T-helper 1 cell treated with Interleukin-12 subunit alpha and Interleukin-12 subunit beta and Interleukin-4 antibody, amounts not matched to agents 30 μg/mL and 1 μg/mL, for 36 hours (primary cell): ENCODE data around the gene MTA3.
"Not testable (repeated sequence)": the region's sequence is repeated elsewhere in the genome, so short reads cannot be mapped to it uniquely, and the experiment has no call there.

Experiments
- H3K27ac Mint-ChIP-seq: one replicate; pipeline ENCODE4 v1.8.0; 2021; ENCODE audit warnings: mild to moderate bottlenecking, mixed read lengths
- H3K27me3 Mint-ChIP-seq: one replicate; pipeline ENCODE4 v1.8.0; 2021; ENCODE audit warnings: low read depth, mixed read lengths
- H3K36me3 Mint-ChIP-seq: one replicate; pipeline ENCODE4 v1.8.0; 2021; ENCODE audit warnings: low read depth, mixed read lengths
- H3K4me1 Mint-ChIP-seq: one replicate; pipeline ENCODE4 v1.8.0; 2021; ENCODE audit warnings: low read depth, mixed read lengths
- H3K4me3 Mint-ChIP-seq: one replicate; pipeline ENCODE4 v1.8.0; 2021; ENCODE audit warnings: mild to moderate bottlenecking, moderate library complexity, mixed read lengths
- H3K9me3 Mint-ChIP-seq: one replicate; pipeline ENCODE4 v1.8.0; 2021; ENCODE audit warnings: mixed read lengths

Gene MTA3

GRCh38 chr2:42557306-42557705 is 11.1 kb upstream of the MTA3 start:
- no peaks in the 10 kb centered on the region for H3K4me1 Mint-ChIP-seq
- no peaks in the 10 kb centered on the region for H3K36me3 Mint-ChIP-seq
- H3K27me3 Mint-ChIP-seq = peaks cover 4% of the 10 kb centered on the region
- no peaks in the 10 kb centered on the region for H3K9me3 Mint-ChIP-seq
- no peak overlapping the region for H3K4me3 Mint-ChIP-seq
- no peak overlapping the region for H3K27ac Mint-ChIP-seq

DNA sequence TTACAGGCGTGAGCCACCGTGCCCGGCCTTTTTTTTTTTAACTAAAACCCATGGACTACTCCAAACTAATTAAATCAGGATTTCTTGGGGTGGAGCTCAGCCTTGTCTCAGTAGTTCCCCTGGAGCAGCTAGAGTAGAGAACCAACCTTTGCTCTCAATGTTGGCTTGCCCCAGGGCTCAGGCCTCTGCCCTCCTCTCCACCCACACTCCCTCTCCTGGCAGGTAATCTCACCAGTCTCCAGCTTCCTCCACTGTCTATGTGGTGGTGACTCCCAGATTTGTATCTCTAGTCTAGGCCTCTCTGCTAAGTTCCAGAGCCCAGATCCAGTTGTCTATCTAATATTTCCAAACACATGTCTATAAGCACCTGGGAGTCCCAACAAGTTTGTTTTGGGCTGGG is 9.6 kb upstream of the MTA3 start:
- no peak overlapping the region for H3K27ac Mint-ChIP-seq
- no peak overlapping the region for H3K4me3 Mint-ChIP-seq
- no peaks in the 10 kb centered on the region for H3K36me3 Mint-ChIP-seq
- H3K9me3 Mint-ChIP-seq = no peaks in the 10 kb centered on the region
- no peaks in the 10 kb centered on the region for H3K4me1 Mint-ChIP-seq
- peaks cover 8% of the 10 kb centered on the region for H3K27me3 Mint-ChIP-seq

DNA sequence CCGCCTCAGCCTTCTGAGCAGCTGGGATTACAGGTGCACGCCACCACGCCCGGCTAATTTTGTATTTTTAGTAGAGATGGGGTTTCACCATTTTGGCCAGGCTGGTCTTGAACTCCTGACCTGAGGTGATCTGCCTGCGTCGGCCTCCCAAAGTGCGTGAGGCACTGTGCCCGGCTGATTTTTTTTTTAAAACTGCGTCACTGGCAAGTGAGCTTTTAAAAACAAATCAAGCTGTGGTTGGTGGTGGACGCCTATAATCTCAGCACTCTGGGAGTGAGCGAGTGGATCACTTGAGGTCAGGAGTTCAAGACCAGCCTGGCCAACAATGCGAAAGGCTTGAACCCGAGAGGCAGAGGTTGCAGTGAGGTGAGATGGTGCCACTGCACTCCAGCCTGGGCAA is 8.3 kb upstream of the MTA3 start:
- H3K4me3 Mint-ChIP-seq, H3K27ac Mint-ChIP-seq, H3K9me3 Mint-ChIP-seq, H3K36me3 Mint-ChIP-seq, H3K27me3 Mint-ChIP-seq, H3K4me1 Mint-ChIP-seq: not testable (repeated sequence)

- Mint-ChIP-seq H3K9me3 (no peaks in the 10 kb centered on the region), H3K27ac (no peak overlapping the region), H3K36me3 (no peaks in the 10 kb centered on the region), H3K4me3 (no peak overlapping the region), H3K4me1 (no peaks in the 10 kb centered on the region), H3K27me3 (peaks cover 4% of the 10 kb centered on the region)
Measured at GRCh38 chr2:42560899-42561298, 7.5 kb upstream of the MTA3 start.

DNA sequence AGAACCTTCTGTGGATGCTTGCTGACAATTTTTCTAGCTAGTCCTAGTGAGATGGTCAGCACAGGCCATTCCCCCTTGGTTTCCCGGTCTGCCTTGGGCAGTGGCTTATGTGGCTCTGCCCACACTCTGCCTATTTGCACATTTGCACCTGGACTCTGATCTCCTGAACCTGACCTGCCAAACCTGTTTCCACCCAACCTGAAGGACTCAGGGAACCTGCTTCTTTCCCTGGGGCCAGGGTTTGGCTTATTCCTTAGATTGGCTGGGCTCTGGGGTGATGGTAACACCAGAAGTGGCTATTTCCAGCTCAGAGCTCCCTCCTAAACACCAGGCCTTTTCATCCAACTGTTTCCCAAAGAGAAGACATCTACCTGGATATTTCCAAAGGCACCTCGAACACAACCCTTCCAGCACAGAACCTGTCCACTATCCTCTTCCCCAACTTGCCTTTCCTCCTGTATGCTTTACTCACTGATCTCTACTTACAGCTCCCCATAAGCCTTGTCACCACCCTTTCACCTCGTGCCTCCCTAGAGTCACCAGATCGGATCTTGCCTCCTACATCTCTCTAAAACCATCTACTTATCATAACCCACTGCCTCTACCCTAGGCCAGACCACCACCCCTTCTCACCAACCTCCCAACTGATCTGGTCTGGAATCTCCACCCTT is 5.8 kb upstream of the MTA3 start:
- H3K27me3 Mint-ChIP-seq = peaks cover 8% of the 10 kb centered on the region
- no peaks in the 10 kb centered on the region for H3K9me3 Mint-ChIP-seq
- H3K36me3 Mint-ChIP-seq = no peaks in the 10 kb centered on the region
- H3K4me1 Mint-ChIP-seq = peaks cover 12% of the 10 kb centered on the region
- H3K4me3 Mint-ChIP-seq = no peak overlapping the region
- no peak overlapping the region for H3K27ac Mint-ChIP-seq

- peaks cover 21% of the 10 kb centered on the region for H3K4me1 Mint-ChIP-seq
- H3K27me3 Mint-ChIP-seq = peaks cover 8% of the 10 kb centered on the region
- peaks cover 5% of the 10 kb centered on the region for H3K36me3 Mint-ChIP-seq
- no peak overlapping the region for H3K4me3 Mint-ChIP-seq
- H3K9me3 Mint-ChIP-seq = no peaks in the 10 kb centered on the region
- H3K27ac Mint-ChIP-seq = no peak overlapping the region
Measured at GRCh38 chr2:42566025-42566424, 2.4 kb upstream of the MTA3 start.

- Mint-ChIP-seq H3K9me3 (no peaks in the 10 kb centered on the region), H3K36me3 (peaks cover 5% of the 10 kb centered on the region), H3K27ac (no peak overlapping the region), H3K4me3 (peak overlapping the region; percentile 77), H3K27me3 (peaks cover 8% of the 10 kb centered on the region), H3K4me1 (peaks cover 21% of the 10 kb centered on the region)
Measured at GRCh38 chr2:42566837-42567321, 1.6 kb upstream of the MTA3 start.

DNA sequence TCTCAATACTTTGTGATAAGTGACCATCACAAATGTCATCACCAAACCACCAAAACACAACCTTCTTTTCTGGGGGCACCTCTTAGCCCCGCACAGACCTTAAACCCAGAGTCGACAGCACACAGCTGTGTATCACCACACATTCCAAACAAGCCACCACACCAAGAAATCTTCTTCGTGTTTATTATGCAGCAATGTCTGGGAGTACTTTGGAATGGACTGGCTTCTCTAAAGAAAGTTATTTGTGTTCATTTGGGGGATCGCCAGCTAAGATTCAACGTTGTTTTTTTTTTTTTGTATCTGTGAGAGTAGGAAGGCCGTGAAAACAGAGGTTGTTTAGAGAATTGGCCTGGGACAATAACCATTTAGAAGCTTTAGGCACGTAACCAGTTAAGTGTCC is 1.1 kb upstream of the MTA3 start:
- H3K27me3 Mint-ChIP-seq = peaks cover 8% of the 10 kb centered on the region
- peaks cover 21% of the 10 kb centered on the region for H3K4me1 Mint-ChIP-seq
- no peaks in the 10 kb centered on the region for H3K9me3 Mint-ChIP-seq
- peak overlapping the region; percentile 77 for H3K4me3 Mint-ChIP-seq
- peaks cover 5% of the 10 kb centered on the region for H3K36me3 Mint-ChIP-seq
- H3K27ac Mint-ChIP-seq = peak overlapping the region; percentile 32

GRCh38 chr2:42567806-42568400 is 529 bp upstream of the MTA3 start:
- Mint-ChIP-seq H3K9me3 (no peaks in the 10 kb centered on the region), H3K27me3 (peaks cover 5% of the 10 kb centered on the region), H3K4me1 (peaks cover 21% of the 10 kb centered on the region), H3K27ac (peak overlapping the region; percentile 77), H3K36me3 (peaks cover 5% of the 10 kb centered on the region), H3K4me3 (peak overlapping the region; percentile 77)

- Mint-ChIP-seq H3K9me3 (no peaks in the 10 kb centered on the region), H3K27ac (peak overlapping the region; percentile 83)
Measured at GRCh38 chr2:42569116-42569711, 782 bp downstream of the MTA3 start.

GRCh38 chr2:42569883-42570282 is 1.5 kb downstream of the MTA3 start:
- peaks cover 5% of the 10 kb centered on the region for H3K36me3 Mint-ChIP-seq
- H3K27me3 Mint-ChIP-seq = peaks cover 5% of the 10 kb centered on the region
- peak overlapping the region; percentile 83 for H3K27ac Mint-ChIP-seq
- H3K4me1 Mint-ChIP-seq = peaks cover 21% of the 10 kb centered on the region
- no peaks in the 10 kb centered on the region for H3K9me3 Mint-ChIP-seq
- peak overlapping the region; percentile 90 for H3K4me3 Mint-ChIP-seq

More at GRCh38 chr2:42569116-42569711, 782 bp downstream of the MTA3 start:
- Mint-ChIP-seq H3K4me3 (peak overlapping the region; percentile 90), H3K27me3 (peaks cover 5% of the 10 kb centered on the region), H3K4me1 (peaks cover 21% of the 10 kb centered on the region), H3K36me3 (peaks cover 5% of the 10 kb centered on the region)

DNA sequence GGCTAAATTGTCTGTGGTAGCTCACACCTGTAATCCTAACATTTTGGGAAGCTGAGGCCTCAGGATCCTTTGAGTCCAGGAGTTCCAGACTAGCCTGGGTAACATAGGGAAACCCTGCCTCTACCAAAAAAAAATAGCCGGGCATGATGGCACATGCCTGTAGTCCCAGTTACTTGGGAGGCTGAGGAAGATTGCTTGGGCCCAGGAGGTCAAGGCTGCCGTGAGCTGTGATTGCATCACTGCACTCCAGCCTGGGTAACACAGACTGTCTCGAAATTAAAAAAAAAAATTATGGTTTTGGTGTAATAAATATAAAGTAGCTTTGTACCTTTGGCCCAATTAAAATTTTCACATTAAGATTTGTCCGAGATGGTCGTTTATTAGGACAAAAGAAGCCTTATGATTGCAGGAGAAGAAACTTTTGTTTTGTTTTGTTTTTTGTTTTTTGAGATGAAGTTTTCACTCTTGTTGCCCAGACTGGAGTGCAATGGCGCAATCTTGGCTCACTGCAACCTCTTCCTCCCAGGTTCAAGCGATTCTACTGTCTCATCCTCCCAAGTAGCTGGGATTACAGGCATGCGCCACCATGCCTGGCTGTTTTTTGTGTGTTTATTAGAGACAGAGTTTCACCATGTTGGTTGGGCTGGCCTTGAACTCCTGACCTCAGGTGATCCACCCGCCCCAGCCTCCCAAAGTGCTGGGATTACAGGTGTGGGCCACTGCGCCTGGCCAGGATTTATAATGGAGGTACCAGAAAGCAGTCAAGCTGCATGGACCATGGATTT is 4.1 kb downstream of the MTA3 start:
- H3K36me3 Mint-ChIP-seq = peaks cover 10% of the 10 kb centered on the region
- H3K27ac Mint-ChIP-seq = no peak overlapping the region
- no peak overlapping the region for H3K4me3 Mint-ChIP-seq
- no peaks in the 10 kb centered on the region for H3K9me3 Mint-ChIP-seq
- no peaks in the 10 kb centered on the region for H3K27me3 Mint-ChIP-seq
- H3K4me1 Mint-ChIP-seq = peaks cover 21% of the 10 kb centered on the region

GRCh38 chr2:42573256-42573655 is 4.8 kb downstream of the MTA3 start:
- Mint-ChIP-seq H3K27me3 (no peaks in the 10 kb centered on the region), H3K4me1 (peaks cover 21% of the 10 kb centered on the region), H3K36me3 (peaks cover 10% of the 10 kb centered on the region), H3K9me3 (no peaks in the 10 kb centered on the region), H3K27ac (no peak overlapping the region), H3K4me3 (no peak overlapping the region)

DNA sequence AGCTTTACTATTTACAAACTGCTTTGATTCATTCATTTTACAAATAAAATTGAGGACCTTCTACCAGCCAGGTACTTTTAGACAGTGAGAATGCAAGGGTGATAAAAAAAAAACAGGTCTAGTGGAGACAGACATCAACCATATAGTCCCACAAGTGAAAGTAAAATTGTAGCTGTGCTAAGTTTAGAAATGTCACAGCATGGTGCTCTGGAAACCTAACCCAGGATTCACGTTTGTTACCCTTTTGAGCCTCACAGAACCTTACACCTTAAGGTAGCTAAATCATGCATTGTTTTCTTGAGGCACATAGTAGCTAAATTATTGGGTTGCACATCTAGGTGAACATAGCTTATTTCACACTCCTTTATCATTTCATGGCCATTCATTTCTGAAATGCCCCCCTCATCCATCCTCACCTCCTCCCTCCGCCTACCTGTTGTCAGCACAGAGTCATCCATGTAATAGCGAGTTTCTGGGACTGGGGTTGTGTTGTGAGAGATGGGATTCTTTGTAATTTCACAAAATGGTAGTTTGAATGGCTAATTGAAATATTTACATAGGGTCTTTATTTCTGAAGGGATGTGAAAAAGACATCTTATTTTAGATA is 7.1 kb downstream of the MTA3 start:
- no peak overlapping the region for H3K4me3 Mint-ChIP-seq
- H3K4me1 Mint-ChIP-seq = peaks cover 15% of the 10 kb centered on the region
- no peaks in the 10 kb centered on the region for H3K9me3 Mint-ChIP-seq
- H3K36me3 Mint-ChIP-seq = peaks cover 8% of the 10 kb centered on the region
- H3K27ac Mint-ChIP-seq = no peak overlapping the region
- H3K27me3 Mint-ChIP-seq = no peaks in the 10 kb centered on the region
